ENCODE results near the gene MAGEF1. TPM values are rescaled to one million over a fixed set of nuclear protein-coding genes. Genes with fewer than 3 reads are reported as not detected.
A peak's percentile ranks its signal among the peaks of the same experiment; 100 is the strongest.

MAGEF1 gene
- total and polyA plus RNA-seq, 2 of the 13 experiments (the other 11 are each of a cell fraction or from before 2014, with no cell fraction given), result 26.0 to 62.4 TPM

DNA sequence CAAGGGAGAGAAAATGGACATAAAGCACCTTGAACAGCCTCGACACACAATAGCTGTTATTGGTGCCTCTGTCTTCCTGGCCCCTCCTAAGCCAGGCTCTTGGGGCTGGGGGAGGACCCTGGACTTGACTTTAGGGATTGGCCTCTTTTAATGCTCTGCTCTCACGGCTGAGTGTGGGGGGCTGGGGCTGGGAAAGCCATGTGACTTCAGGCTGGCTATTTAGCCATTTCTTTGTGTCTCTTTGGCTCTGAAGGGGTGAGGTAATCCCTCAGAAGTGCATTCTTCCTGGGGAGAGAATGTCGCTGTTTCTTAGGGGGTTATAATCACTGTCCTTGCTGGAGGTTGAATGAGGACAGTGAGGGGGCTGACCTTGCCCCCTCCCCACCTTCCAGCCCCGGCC is 26.2 kb downstream of the MAGEF1 start:
- CTCF ChIA-PET (ENCODE audit: low intra/inter-chr PET ratio, low total read pairs), result no interaction called here
- TF ChIP-seq, protein P1, sequence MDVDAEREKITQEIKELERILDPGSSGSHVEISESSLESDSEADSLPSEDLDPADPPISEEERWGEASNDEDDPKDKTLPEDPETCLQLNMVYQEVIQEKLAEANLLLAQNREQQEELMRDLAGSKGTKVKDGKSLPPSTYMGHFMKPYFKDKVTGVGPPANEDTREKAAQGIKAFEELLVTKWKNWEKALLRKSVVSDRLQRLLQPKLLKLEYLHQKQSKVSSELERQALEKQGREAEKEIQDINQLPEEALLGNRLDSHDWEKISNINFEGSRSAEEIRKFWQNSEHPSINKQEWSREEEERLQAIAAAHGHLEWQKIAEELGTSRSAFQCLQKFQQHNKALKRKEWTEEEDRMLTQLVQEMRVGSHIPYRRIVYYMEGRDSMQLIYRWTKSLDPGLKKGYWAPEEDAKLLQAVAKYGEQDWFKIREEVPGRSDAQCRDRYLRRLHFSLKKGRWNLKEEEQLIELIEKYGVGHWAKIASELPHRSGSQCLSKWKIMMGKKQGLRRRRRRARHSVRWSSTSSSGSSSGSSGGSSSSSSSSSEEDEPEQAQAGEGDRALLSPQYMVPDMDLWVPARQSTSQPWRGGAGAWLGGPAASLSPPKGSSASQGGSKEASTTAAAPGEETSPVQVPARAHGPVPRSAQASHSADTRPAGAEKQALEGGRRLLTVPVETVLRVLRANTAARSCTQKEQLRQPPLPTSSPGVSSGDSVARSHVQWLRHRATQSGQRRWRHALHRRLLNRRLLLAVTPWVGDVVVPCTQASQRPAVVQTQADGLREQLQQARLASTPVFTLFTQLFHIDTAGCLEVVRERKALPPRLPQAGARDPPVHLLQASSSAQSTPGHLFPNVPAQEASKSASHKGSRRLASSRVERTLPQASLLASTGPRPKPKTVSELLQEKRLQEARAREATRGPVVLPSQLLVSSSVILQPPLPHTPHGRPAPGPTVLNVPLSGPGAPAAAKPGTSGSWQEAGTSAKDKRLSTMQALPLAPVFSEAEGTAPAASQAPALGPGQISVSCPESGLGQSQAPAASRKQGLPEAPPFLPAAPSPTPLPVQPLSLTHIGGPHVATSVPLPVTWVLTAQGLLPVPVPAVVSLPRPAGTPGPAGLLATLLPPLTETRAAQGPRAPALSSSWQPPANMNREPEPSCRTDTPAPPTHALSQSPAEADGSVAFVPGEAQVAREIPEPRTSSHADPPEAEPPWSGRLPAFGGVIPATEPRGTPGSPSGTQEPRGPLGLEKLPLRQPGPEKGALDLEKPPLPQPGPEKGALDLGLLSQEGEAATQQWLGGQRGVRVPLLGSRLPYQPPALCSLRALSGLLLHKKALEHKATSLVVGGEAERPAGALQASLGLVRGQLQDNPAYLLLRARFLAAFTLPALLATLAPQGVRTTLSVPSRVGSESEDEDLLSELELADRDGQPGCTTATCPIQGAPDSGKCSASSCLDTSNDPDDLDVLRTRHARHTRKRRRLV (CRISPR knock-in tag; IDR thresholded peaks at IDR 0.05), result no peak
- TF ChIP-seq CAMTA2 (CRISPR knock-in tag; IDR thresholded peaks at IDR 0.05; ENCODE audit: borderline replicate concordance) (no peak), SP4 (CRISPR knock-in tag; IDR thresholded peaks at IDR 0.05) (no peak), ZSCAN30 (CRISPR knock-in tag; IDR thresholded peaks at IDR 0.05) (no peak), ZNF383 (CRISPR knock-in tag; IDR thresholded peaks at IDR 0.05; ENCODE audit: borderline replicate concordance) (no peak), MXD4 (CRISPR knock-in tag; IDR thresholded peaks at IDR 0.05) (no peak), ZNF260 (CRISPR knock-in tag; IDR thresholded peaks at IDR 0.05; ENCODE audit: borderline replicate concordance, low read depth) (no peak), SRSF9 (IDR thresholded peaks at IDR 0.05; ENCODE audit: borderline replicate concordance, insufficient read depth, low read depth, low read length, poor library complexity, severe bottlenecking) (no peak), MBNL3 (CRISPR knock-in tag; conservative IDR thresholded peaks at IDR 0.05) (no peak), PCBP2 (optimal IDR thresholded peaks at IDR 0.05; ENCODE audit: low read depth, low read length, poor library complexity, severe bottlenecking) (no peak), MYC (CRISPR knock-in tag; IDR thresholded peaks at IDR 0.05; ENCODE audit: borderline replicate concordance) (no peak), ZNF709 (CRISPR knock-in tag; IDR thresholded peaks at IDR 0.05) (no peak)
- TF ChIP-seq, protein P2, sequence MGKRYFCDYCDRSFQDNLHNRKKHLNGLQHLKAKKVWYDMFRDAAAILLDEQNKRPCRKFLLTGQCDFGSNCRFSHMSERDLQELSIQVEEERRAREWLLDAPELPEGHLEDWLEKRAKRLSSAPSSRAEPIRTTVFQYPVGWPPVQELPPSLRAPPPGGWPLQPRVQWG (CRISPR knock-in tag; IDR thresholded peaks at IDR 0.05; ENCODE audit: borderline replicate concordance, low read depth), result no peak
- TF ChIP-seq, protein P3, sequence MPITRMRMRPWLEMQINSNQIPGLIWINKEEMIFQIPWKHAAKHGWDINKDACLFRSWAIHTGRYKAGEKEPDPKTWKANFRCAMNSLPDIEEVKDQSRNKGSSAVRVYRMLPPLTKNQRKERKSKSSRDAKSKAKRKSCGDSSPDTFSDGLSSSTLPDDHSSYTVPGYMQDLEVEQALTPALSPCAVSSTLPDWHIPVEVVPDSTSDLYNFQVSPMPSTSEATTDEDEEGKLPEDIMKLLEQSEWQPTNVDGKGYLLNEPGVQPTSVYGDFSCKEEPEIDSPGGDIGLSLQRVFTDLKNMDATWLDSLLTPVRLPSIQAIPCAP (CRISPR knock-in tag; IDR thresholded peaks at IDR 0.05; ENCODE audit: low read depth), result no peak
- ATAC-seq, result peak; percentile 25; the same call in 1 of the 3 replicates
- no peaks in the 10 kb centered on the region for H3K36me3 ChIP-seq (replicated peaks in 1 of 2; ENCODE audit: control insufficient read depth in 1 of 2, insufficient read depth in 2 of 2, low read length in 2 of 2)
- no peak for DNase-seq (ENCODE audit: low spot score)
- BruUV-seq (replicated peaks), result no TSS peak
- no peak overlapping the region for H3K9ac ChIP-seq (ENCODE audit: insufficient read depth, low read depth, low read length)
- WGBS (ENCODE audit: low lambda C conversion rate), result 18% methylated on average over 4 of the region's 4 CpGs
- peaks cover 0 to 4% of the 10 kb centered on the region in 2 experiments; a peak in 1 of 5 replicates for H3K27me3 ChIP-seq (ENCODE audit: control insufficient read depth in 1 of 2, insufficient read depth in 2 of 2, low read length in 2 of 2)
- no peak overlapping the region for H2AFZ ChIP-seq (ENCODE audit: low read length)
- no peak overlapping the region for H3K4me3 ChIP-seq (replicated peaks in 1 of 3; ENCODE audit: insufficient read depth in 1 of 3, low read depth in 2 of 3, low read length in 3 of 3)
- in situ Hi-C loops (cut with HindIII; ENCODE audit: extremely low pct_ligation_motif_present, low pct_unique_long_range_greater_than_20kb) (no loop called here), intact Hi-C loops (cut with micrococcal nuclease; ENCODE audit: unreplicated experiment) (no loop called here)
- no peaks in the 10 kb centered on the region for H3K9me3 ChIP-seq (ENCODE audit: low read length)
- H3K4me1 ChIP-seq (ENCODE audit: insufficient read depth, low read length), result peaks cover 18% of the 10 kb centered on the region
- POLR2A ChIA-PET, result no interaction called here
- no peaks in the 10 kb centered on the region for H3K79me2 ChIP-seq (ENCODE audit: insufficient read depth, low read length)
- no peak for FAIRE-seq
- no peak overlapping the region for H3K27ac ChIP-seq (ENCODE audit: extremely low read length, insufficient read depth, low read length)
- peak overlapping the region; percentile 45; the same call in 1 of the 2 replicates for H3K4me2 ChIP-seq (ENCODE audit: low read depth, low read length)
- no peaks in the 10 kb centered on the region for H4K20me1 ChIP-seq (ENCODE audit: insufficient read depth, low read length)
